Activated CD4-positive, alpha-beta T cell treated with anti-CD3 and anti-CD28 coated beads for 4 hours (primary cell): ENCODE measurements around the gene CNTNAP5.

ENCODE experiments used
- DNase-seq, 2 donors: peaks; one replicate each; pipeline ENCODE4 v3.0.0-alpha.2; 2020

Gene CNTNAP5

DNA sequence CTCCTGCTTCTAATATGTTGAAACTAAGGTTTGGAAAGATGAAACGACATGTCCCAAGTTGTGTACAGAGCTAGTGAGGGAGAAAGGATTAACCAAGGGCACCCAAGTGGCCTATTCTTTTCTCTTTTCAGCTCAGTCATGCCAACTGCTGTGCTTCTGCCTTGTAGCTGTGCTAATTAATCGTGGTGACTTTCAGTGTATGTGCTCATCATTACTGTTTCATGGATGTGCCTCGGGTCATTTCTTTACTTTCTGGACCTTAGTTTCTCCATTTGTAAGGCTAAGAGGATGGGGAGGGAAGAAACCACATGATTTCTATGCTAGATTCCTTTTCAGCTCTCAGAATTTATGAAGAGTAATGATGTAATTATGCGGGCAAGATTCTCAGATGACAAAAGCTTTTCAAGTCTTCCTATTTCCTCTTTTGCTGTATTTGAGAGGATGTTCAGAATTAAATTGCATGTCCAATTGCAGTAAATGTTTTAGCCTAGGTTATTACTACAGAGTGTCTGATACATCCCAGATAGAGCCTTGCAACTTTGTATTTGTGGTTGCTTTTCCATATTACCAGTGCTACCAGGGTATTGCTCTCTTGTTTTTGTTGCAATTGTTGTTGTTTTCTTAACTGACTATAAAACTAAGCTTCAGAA lies 621.2 kb downstream of the CNTNAP5 start:
- no peak for DNase-seq

DNA sequence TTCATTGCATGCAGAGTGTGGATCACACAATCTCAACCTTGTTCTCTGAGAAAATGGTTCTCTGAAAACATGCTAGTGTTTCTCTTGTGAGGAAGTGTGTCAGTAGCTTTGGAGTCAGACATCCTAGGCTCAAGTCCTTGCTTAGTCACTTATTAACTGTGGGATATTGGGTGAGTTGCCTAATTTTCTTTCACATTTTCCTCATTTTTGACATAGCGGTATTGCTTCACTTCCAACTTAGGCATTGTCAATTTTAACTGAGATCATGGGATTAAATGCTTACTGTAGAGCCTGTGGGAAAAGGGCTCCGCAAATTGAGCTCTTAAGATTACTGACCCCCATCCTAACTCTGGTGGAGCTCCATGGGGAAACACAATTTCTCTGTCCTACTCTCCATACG lies 622.2 kb downstream of the CNTNAP5 start:
- DNase-seq = no peak

DNA sequence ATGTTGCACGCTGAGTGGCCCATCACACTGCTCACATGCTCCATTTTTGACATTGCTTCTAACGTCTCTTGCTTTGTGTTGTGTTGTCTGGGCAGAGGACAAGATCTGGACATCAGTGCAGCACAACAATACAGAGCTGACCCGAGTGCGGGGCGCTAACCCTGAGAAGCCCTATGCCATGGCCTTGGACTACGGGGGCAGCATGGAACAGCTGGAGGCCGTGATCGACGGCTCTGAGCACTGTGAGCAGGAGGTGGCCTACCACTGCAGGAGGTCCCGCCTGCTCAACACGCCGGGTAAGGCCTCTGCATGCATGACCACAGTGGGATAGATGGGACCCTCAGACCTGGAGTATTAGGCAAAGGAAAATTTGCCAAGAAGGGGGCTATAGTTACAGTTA lies 622.6 kb downstream of the CNTNAP5 start:
- DNase-seq = no peak

DNA sequence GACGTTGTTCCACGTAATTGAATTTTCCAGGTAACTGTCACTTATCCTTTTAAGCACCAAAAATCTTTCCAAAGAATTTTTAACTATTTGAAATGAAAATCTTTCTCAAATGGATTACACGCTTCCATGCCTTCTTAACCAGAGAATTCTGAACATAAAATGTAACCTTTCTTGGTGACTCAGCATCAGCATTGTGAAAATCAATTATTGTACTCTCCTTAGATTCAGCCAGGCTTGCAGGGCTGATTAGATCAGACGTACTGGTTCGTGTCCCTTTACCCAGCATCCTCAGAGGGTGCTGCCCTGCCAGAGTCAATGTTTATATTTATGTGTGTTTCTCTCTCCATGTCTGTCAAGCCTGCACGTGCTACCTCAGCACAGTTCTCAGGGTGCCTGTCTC lies 623.9 kb downstream of the CNTNAP5 start:
- no peak for DNase-seq

DNA sequence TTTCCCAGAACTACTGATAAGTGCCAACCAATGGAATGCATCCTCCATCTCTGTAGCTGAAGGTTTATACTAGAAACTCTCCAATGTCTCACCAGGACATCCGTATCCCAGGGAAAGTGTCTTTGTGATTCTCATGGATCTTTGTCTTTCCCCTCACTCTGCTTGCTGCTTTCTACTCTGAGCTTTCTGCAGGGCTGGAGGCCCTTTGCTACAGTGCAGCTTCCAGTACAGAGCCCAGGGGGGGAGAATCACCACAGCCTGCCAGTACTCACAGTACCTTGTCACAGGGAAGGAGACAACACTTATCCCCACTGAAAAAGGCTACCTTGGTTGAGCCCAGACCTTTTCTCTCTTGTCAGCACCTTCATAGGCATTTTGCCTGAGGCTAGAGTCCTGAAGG lies 627.0 kb downstream of the CNTNAP5 start:
- DNase-seq = no peak

DNA sequence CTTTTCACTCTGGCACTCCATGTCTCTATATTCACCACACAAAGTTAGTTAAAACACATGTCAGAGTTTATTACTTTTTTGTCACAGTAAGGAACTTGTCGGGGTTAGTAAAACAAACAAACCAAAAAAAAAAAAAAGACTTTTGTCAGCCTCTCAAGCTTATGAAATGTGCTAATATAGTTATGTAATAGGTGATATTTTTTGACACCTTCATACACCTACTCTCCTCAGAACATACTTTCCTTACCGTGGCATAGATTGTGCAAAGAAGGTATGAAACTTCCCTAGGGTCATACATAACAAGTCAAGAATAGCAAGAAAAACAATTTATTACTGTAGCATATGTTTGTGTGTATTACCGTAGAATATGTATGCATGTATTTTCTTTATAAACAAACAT lies 633.3 kb downstream of the CNTNAP5 start:
- DNase-seq = no peak

GRCh38 chr2:124661558-124661957 lies 636.5 kb downstream of the CNTNAP5 start:
- DNase-seq = no peak

- DNase-seq = no peak
Observed at GRCh38 chr2:124662946-124663644, 638.0 kb downstream of the CNTNAP5 start.

- no peak for DNase-seq
Observed at GRCh38 chr2:124663645-124663997, 638.5 kb downstream of the CNTNAP5 start.

DNA sequence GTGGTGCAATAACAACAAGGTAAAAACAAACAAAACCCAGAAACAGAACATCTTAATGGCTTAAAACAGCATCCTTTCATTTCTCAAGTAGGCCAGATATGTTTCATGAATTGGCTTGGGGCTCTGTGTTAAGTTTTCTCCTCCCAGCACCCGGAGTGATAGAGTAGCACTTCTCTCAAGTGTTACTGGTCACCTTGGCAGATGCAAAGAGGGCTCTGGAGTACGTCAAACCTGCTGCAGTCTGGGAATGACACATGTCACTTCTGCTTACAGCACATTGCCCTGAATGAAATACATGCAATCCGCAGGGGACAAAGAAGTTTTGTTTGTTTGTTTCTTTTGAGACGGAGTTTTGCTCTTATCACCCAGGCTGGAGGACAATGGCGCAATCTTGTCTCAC lies 639.3 kb downstream of the CNTNAP5 start:
- no peak for DNase-seq

DNA sequence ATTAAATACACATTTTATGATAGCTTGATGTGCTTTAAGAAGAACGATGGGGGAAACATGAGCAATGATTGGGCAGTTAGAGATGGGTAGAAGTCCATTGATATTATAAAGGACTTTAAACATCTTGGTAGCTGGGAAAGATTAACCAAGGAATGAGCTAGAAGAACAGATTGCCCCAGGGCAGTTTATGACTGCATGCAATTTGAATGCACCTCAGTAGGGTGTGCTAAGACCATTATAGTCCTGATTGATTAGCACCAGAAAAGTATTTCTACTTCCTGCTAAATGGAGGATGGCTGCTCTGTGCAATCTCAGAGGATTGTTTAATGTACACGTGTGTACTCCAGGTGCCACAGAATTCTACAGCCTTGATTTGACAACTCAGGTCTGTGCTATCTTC lies 641.9 kb downstream of the CNTNAP5 start:
- no peak for DNase-seq

GRCh38 chr2:124668161-124668560 lies 643.1 kb downstream of the CNTNAP5 start:
- no peak for DNase-seq

GRCh38 chr2:124670187-124670586 lies 645.1 kb downstream of the CNTNAP5 start:
- DNase-seq = no peak

DNA sequence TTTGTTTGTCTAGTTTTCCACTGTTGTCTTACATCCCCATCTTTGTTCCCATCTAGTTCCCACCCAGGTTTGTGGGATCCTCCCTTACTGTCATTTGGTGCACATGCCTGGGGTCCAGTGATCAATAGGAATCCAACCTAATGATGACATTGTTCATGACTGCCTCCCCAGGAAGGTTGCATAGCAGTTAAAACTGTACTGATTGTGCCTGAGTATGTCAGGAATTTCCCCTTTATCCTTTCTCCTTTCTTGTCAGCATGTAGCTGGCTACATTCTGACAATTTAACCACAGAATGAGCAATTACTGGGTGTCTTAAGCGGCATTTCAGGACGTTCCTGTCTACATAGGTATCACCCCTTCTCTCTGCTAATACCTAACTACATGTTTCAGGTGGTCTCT lies 653.0 kb downstream of the CNTNAP5 start:
- no peak for DNase-seq

GRCh38 chr2:124683536-124684428 lies 658.7 kb downstream of the CNTNAP5 start:
- DNase-seq = no peak

GRCh38 chr2:124689348-124689747 lies 664.3 kb downstream of the CNTNAP5 start:
- DNase-seq = no peak

DNA sequence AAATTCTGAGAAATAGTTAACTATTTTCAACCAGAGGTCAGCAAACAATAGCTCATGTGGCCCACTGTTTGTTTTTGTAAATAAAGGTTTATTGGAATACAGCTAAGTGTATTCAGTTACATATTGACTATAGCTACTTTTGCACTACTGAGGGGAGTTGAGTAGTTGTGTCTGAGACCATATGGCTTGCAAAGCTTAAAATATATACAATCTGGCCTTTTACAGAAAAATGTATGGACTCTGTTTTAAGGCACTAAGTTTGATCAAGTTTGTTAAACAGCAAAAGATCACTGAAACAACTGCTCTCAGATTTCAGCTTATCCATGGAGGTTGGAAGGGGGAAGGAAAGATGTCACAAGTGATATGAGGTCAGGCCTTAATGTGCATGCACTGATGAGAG lies 667.1 kb downstream of the CNTNAP5 start:
- DNase-seq = no peak

DNA sequence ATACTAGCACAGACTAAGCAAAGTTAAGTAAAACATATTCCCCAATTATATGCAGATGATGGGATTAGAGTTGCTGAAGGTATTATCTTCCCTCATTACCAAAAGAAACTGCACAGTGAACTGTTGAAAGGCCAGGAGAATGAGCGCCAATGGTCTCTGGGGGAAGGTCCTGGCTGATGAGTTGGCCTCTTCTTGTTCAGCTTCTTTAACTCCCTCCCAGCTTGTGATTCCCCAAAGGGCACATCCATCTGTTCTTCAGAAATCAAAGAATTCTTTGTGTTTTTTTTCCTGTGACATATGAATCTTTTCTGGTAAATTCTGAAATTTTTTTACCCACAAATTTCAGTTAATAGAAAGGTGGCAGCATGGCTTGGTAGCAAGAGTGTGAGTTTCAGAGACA lies 667.6 kb downstream of the CNTNAP5 start:
- no peak for DNase-seq

DNA sequence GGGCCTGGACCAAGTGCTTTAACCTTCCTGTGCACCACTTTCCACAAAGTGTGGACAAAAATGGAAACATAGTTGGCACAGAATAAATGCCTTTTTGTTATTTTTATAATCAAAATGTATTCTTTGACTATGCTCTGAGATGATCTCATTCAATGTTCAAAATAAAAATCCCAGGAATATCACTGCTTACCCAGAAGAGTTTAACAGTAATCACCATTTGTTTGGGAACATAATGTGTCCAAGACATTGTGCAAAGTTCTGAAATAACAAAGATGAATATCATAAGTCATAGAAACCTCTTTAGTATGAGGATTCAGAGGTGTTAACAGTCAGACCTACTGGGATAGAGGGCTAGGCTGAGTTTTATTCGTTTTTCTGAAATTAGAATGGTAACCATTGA lies 668.1 kb downstream of the CNTNAP5 start:
- no peak for DNase-seq

DNA sequence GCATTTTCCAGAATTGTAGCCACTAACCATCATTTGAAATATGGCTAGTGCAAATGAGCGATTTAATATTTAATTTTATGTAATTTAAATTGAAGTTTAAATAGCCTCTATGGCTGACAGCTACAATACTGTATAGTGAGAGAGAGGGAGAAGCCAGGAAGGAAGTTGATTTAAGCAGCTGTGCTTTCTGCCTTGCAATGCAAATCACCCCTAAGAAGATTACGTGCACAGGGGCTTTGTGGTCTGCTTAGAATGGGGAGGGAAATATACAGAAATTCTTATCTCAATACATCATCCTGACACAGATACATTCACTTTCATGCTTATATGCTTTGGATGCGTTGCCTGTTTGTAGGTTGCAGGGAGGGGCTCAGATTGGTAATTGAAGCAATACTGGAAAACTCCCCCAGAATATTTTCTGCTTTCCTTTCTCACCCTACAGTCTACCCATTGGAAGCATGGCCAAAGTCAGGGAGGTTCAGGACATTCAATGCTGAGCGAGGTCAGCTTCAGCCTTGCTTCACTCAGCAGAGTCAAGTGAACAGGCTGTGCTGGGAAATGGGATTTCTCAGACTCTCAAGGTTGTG lies 674.0 kb downstream of the CNTNAP5 start:
- no peak for DNase-seq

DNA sequence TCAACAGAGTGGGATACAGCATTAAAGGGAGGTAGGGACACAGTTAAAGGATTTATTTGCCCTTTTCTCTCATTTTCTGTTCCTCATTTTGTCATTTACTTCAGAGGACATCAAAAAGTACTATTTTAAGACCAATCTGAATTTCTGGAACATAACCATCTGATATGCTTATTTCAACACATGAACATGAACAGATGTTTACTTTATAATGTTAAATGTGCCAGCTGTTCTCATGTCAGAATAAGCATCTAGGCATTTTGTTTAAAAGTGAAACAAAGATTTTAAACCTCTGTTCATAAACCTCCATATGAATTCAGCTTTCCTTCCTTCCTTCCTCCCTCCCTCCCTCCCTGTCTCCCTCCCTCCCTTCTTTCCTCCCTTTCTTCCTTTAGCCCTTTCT lies 677.7 kb downstream of the CNTNAP5 start:
- DNase-seq = no peak

DNA sequence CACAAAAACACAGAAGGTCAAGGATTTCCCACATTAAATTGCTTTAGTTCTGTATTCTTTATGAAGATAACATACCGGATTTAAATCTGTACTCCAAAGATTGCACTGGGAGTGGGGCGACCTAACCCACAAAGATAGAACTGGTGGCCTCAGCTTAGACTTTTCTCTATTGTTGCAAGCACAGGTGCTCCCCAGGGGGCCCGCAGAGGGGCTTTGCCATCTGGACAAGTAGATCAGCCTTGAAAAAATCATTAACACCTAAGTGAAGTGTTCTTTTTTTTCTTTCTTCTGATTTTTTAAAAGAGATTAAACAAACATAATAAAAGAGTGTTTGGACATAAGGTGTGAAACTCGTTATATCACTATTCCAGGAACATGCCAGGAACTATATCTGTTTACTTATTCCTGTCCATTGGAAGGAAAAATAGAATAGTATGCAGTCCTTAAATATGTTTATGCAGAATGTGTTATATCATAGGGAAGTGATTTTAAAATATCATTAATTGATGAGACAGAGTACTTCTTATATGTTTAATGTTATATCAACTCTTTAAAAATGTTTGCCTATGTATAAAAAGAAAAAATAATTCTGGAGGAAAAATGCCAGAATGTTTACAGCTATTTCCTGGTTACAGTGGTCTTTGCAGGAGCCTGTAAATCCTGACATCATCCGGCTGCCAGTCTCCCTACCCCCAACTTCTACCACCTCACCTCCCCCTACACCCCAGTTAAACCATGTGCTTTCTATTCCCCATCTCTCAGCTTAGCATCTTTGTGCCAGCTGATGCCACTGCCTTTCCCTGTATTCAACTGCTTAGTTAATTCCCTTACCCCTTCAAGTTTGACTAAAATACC lies 679.2 kb downstream of the CNTNAP5 start:
- DNase-seq = no peak

- DNase-seq = no peak
Observed at GRCh38 chr2:124708661-124709060, 683.6 kb downstream of the CNTNAP5 start.
